NCI-H128 (cell line): ENCODE results near the gene TRIM23.
"Not testable (repeated sequence)": the region's sequence is repeated elsewhere in the genome, so short reads cannot be mapped to it uniquely, and the experiment has no call there.

Experiments
- DNase-seq: peaks from one replicate; lab custom pipeline; 2025; ENCODE audit not compliant: unreplicated experiment; lab: John Stamatoyannopoulos, UW

Gene TRIM23

DNA sequence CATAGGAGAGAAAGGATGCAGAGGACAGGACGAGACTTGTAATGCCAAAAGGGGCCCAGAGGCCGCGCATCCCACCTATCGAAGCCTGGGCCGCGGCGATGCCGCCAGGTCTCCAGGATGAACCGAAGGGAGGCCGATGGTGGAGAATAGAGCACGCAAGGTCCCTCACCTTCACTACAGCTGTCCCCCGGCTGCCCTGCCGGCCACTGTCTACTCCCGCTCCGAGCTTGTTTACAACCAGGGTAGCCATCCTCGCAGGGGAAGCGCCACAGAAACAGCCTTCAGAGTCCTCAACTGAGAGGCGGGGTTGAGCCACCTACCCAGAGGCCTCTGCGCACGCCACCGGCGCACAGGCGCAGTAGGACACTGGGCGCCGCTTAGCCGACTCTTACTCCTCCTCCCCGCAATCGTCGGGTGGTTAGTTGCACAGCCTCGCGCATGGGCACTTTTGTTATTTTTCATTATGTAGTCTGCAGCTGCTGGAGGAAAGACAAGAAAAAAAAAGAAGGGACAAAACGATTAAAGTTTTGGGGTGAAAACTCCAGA, at the start of gene TRIM23:
TRIM23 (minus strand) TSS at position 309 of the 546 bp plus-strand sequence; CDS start at position 250, 59 bp downstream.
- DNase-seq, result peak; percentile 78

DNA sequence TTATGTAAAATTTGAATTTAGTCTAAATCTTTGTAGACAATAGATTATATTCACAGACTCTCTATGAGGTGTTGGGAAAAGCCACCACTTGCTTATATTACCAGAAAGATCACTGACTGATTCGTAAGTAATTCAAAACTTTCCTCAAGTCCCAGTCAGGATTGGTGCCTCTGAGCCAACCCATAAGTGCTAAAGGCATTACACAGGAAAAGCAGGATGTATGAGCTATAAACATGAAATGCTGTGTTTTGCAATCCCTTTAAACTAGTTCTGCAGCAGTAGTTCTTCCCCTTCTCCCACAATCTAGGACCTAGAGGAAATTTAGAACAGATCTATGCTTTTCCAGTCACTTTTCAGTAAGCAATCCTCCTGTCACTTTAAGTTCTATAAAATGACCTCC, 48.7 kb upstream of the TRIM23 start:
- DNase-seq, result no peak

DNA sequence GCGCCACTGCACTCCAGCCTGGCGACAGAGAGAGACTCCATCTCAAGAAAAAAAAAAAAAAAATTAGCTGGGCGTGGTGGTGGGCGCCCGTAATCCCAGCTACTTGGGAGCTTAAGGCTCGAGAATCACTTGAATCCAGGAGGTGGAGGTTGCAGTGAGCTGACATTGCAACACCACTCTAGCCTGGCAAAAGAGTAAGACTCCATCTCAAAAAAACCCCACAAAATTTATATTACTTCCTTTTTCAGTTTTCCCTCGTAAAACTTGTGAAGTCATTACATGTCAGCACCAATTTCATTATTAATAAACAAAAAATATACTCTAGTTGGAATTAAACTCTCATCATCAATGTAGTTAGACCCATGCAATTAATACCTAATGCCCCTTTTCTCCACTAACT, 44.6 kb upstream of the TRIM23 start:
- no peak for DNase-seq

DNA sequence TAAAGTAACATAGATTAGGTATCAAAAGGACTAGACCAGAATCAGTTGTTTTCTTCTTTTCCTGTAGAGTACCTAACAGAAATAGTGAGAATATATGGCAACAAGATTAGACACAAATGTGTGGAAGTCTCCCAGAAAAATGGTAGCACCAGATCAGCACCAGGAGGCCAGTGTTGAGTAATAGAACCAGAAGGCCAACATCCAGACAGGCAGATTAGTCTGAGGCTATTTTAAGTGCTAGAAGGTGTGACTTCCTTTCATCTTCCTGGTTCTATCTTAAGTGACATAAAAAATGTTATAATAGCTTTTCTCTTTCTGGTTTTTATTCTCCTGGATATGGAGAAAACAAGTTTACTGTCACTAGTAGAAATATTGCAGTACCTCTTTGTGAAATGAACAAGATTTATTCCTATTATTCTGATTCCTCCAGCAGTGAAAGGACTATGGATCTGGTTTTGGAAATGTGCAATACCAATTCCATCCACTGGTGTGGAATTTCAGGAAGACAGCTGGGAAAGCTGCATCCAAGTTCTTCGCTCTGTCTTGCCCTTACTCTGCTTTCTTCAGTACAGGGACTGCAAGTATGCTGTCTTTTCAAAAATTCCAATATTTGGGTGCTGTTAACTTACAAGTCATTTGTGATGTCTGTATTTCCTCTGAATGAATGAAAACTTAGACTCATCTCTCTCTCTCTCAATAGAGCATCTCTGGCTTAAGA, 39.8 kb upstream of the TRIM23 start:
- no peak for DNase-seq

DNA sequence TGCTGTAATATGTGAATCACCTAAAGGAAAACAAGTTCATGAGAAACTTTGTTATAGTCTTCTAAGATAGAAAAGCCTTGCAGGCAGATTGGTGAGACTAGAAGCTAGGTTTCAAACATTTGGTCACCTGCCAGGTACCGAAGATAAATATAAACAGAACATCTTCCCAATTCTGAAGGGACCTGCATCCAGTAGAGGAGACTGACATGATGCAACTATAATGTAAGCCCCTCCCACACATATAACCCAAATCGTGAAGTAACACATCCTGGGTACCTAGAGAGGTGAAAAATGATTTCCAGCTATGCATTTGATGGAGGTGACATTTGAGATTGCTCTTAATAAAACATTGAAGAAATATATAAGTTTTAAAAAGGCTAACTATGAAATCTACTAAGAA, 30.6 kb upstream of the TRIM23 start:
- DNase-seq, result no peak

DNA sequence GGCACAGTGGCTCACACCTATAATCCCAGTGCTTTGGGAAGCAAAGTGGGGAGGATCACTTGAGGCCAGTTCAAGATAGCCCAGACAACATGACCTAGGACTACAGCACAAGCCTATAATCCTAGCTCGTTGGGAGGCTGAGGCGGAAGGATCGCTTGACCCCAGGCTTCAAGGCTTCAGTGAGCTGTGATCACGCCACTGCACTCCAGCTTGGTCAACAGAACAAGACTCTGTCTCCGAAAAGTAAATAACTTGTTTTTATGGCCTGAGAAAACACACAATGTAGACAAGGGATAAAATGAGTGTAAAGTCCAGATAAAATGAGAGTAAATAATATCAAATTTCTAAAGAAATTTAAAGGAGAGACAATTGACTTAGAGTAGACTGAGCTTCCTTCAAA, 27.0 kb upstream of the TRIM23 start:
- DNase-seq, result no peak

DNA sequence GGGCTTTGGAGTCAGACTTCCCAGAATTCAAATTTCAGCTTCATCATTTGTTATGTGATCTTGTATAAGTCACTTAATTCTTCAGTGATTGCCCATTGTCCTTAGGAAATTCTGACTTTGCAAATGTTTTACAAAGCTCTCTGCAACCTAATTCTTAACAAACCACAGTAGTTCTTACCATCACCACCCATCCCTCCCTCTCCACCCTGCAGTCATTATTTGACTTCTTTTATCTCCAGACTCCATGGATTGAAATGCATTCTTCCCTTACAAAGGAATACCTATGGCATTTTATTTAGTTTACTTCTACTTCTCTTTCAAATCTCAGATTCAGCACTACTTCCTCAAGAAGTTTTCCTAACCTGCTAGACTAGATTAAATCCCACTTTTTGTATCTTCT, 23.8 kb upstream of the TRIM23 start:
- DNase-seq, result no peak

DNA sequence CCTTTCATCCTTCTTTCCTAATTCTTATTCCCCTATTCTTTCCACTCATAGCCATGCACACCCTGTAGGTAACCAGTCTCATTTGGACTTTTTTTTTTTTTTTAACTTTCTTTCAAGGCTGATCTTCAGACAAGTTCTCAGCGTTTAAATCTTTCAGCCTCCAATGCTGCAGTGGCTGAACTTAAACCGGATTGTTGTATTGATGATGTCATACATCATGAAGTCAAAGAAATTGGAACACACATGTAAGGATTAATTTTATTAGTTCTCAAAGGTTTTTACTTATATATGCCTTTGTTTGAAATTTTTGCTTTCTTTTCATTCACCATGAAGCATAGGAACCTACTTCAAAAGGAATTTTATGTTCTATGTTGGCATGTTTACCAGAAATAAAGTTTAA, 22.8 kb upstream of the TRIM23 start:
- no peak for DNase-seq

DNA sequence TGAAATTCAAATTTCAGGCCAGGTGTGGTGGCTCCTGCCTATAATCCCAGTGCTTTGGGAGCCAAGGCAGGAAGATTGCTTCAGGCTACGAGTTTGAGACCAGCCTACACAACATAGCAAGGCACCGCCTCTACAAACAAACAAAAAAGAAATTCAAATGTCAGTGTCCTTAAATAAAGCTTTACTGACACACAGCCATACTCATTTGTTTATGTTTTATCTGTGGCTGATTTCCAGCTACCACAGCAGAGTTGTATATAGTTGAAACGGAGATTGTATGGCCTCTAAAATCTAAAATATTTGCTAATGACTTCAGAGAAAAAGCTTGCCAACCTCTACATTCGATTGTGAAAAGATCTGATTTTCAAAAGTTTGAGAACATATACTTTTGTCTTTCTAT, 16.1 kb upstream of the TRIM23 start:
- DNase-seq, result no peak

DNA sequence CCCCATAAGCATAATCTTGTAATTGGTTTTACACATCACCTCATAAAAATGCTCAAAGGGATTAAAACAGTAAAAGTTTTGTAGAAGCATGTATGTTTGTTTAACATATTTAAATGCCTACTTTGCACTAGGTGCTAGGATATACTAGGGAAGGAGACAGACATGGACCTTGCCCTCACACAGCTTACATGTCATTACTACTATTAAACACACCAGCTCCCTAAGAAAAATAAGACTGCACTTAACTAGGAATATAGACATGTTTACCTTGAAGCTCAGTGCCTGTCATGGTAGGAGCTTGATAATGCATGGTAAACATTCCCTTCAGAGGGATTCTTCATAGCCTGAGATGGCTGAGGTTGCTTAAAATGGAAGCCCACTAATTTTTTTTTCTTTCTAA, 6.8 kb upstream of the TRIM23 start:
- no peak for DNase-seq

DNA sequence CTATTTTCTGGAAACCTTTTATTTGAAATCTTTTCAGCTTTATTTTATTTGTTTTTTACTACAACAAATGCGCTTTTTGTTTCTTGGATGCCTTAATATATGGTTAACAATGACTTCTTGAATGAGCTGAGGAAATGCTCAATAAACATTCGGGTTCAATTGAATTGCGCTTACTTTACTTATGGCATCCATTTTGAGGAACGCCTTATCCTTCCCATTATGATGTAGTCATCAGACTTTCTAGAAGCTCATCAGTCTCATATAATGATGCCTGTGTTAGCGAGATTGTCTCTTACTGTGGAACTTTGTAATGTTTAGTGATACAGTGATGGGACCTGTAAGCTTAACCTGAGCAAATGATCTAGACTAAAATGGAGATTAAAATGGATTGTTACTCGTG, 1.6 kb upstream of the TRIM23 start:
- no peak for DNase-seq

DNA sequence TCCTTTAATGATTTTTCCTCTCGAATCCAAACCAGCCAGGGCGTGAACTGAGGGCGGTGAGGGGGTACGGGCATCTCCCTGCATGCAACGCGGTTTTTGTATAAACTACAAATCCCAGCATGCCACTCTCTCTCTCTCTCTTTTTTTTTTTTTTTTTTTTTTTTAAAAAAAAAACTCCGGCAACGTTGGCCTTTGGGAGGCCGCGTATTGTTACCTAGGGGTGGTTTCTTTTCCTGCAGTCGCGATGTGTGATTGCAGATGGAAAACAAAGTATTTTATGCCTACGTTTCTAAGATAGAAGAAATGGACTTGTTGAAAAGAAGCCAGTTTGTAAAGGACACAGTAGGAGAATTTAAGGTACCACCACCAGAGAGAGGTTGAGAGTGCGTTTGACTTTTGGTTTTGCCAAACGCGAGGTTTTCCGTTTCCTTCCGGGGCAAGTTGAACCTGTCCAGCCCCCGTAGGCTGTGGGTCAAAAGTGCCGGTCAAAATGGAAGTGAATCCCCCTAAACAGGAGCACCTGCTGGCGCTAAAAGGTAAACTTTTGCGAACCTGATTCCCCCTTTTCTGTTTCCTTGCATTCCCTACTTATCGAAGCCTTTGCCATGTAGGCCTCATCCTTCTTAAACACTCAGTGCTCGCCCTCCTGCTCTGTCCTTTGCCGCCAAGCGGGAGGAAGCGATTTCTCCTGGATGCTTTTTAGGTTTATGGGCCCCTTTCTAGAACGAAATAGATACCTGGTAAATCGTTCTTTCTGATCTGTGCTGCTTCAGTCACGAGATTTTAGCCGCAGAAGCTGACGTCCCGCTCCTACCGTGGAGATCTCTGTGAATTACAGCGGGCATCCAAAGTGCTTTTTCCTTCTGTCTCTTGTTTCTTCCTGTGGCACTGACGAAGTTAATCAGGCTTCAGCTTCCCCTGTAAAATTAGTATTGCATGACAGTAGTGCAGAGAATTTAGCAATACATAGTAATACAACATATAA, 730 bp upstream of the TRIM23 start, which contains the start of the genes SHLD3 and TRAPPC13:
SHLD3 (plus strand) TSS at position 457 of the 985 bp plus-strand sequence. CDS start 4,561 bp downstream, outside the sequence.
TRAPPC13 (plus strand) TSS at position 457 of the 985 bp plus-strand sequence; CDS start at position 491, 34 bp downstream.
- peak; percentile 78 for DNase-seq

DNA sequence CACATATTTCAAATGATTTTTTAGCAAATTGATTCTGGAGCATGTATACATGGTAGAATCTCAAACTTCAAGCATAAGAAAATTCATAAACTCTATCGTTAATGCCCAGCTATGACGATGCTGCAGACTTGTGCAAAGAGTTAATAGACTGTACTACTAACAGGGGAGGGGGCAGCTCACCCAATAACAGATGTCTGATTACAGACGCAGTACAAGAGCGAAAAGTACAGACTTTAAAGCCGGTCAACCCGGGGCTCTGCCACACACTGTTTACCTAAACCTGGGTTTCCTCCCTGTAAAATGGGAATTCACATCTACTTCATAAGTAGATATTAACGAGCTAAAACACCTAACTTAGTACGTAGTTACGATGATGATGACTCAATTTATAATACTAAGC, 651 bp downstream of the TRIM23 start:
- no peak for DNase-seq

DNA sequence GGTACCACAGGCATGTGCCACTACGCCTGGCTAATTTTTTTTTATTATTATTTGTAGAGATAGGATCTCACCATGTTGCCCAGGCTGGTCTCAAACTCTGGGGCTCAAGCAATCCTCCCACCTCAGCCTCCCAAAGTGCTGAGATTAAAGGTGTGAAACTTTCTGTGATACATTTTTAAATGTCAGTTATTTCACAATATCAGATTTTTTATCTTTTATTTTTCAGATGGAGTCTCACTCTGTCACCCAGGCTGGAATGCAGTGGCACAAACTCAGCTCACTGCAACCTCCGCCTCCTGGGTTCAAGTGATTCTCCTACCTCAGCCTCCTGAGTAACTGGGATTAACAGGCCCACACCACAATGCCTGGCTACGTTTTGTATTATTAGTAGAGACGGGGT, 2.2 kb downstream of the TRIM23 start:
- DNase-seq, result not testable (repeated sequence)

DNA sequence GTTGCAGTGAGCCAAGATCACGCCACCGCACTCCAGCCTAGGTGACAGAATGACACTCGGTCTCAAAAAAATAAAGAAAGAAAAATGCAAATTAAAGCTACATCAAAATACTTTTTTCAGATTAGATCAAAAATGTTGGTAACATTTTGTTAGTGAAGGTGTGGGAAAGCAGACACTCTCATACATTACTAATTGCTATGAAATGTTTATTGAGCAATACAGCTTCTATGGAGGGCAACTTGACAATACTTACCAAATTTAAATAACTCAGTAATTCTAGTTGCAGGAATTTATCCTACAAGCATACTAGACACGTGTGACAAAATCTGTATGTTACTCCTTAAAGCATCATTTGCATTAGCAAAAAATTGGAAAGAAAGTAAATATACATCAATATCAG, 4.1 kb downstream of the TRIM23 start:
- DNase-seq, result no peak

DNA sequence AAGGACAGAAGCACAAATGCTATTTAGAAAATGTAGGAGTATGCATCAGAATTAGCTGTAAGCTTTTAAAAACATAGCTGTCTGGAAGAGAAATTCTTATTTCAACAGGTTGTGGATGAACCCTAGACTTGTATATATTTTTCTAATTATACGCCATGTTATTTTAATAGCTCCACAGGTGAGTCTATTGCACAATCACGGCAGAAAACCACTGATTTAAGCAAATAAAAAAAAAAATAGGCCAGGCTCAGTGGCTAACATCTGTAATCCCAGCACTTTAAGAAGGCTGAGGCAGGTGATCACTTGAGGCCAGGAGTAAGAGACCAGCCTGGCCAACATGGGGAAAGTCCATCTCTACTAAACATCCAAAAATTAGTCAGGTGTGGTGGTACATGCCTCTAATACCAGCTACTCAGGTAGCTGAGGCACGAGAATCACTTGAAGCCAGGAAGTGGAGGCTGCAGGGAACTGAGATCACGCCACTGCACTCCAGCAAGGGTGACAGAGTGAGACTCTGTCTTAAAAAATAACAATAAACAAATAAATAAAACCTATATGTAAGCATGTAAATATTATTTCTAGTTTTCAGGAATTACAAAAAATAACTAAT, 11.7 kb downstream of the TRIM23 start:
- no peak for DNase-seq

DNA sequence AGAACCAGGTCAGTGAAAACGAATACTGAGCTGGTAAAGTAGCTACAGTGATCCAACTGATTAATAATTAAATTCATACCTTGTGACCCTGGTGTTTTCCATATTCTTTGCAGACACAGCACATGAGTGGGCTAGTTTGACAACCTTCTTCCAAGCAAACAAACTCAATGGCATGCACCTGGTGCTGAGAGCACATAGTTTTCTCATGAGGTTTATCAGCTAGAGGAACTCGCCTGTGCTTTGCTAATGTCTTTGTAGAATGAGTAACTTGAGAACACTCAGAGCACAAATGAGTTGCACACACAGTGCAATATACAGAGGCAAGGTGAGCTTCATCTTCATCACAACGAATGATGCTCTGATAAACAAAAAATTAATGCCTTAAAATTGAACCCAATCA, 12.6 kb downstream of the TRIM23 start:
- DNase-seq, result peak; percentile 9

DNA sequence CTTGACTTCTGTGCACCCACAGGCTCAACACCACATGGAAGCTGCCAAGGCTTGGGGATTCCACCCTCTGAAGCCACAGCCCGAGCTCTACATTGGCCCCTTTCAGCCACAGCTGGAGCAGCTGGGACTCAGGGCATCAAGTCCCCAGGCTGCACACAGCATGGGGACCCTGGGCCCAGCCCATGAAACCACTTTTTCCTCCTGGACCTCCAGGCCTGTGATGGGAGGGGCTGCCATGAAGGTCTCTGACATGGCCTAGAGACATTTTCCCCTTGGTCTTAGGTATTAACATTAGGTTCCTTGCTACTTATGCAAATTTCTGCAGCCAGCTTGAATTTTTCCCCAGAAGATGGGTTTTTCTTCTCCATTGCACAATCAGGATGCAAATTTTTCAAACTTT, 22.4 kb downstream of the TRIM23 start:
- not testable (repeated sequence) for DNase-seq

DNA sequence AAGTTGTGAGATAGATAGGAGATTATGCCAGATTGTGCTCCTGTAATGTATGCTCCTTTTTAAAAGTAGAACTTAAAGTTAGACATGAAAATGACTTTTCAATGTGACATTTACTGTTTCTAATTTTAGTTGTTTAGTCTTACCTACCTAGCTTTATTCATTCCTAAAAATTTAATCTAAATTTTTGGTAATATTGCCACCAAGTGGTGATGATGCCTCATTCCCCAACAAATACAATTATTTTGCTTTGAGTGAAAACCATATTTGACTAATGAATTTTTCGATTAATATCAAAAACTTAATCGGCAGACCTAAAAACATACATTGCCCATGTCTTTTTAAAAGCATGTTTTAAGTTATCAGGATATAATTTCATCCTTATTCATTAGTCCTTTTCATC, 35.4 kb downstream of the TRIM23 start:
- no peak for DNase-seq

DNA sequence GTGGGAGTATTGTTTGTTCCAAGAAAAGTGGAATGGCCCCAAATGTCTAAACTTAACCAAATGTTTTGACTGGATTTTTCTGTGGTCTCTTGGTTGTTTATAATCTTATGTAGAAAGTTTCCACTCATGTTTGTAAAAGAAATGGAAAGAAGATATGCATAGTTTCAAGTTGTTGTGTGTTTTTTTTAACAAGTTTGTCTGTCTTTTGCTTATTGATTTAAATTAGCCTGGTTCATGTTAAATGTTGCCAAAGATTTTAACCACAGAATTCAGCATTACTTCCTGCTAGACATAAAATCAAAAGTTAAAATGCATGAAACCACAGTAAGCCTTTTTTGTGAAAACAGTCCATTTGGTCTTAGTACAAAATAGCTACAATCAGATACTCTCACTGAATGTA, 47.0 kb downstream of the TRIM23 start:
- no peak for DNase-seq

DNA sequence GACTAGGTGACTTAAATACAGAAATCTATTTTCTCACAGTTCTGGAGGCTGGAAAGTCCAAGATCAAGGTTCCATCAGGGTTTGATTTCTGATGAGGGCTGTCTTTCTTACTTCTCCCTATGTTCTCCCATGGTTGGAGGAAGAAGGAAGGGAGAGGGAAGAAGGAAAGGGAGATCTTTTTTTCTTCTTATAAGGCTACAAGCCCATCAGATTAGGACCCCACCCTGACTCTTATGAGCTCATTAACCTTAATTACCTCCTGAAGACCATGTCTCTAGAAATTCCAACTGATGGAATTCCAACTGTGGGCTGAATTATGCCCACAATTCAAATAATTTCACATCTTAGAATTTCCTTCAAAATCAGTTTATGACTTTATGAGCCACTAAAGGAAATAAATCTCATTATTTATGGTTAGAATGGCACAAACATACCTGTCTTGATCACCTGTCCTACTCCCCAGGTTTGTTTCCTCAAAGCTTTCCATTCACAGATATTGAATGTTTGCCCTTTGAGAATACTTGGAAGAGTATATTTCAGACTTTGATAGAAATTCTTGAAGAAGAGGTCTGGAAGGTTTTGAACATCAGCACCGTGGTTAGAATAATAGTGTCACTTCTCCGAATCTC, 53.4 kb downstream of the TRIM23 start:
- no peak for DNase-seq
